NB4 (cell line): Measurements from ENCODE around the gene CDK5R2.
A peak's percentile ranks its signal among the peaks of the same experiment; 100 is the strongest.

ENCODE experiments used
- CTCF ChIP-seq: IDR thresholded peaks from one replicate; pipeline ENCODE4 v1.5.1; 2012; ENCODE audit warnings: low read depth, low read length
- POLR2A ChIP-seq: IDR thresholded peaks from 2 replicates; pipeline ENCODE4 v1.6.1; 2011; ENCODE audit warnings: mild to moderate bottlenecking; ENCODE audit not compliant: insufficient read length; ENCODE audit errors: extremely low read depth

DNA sequence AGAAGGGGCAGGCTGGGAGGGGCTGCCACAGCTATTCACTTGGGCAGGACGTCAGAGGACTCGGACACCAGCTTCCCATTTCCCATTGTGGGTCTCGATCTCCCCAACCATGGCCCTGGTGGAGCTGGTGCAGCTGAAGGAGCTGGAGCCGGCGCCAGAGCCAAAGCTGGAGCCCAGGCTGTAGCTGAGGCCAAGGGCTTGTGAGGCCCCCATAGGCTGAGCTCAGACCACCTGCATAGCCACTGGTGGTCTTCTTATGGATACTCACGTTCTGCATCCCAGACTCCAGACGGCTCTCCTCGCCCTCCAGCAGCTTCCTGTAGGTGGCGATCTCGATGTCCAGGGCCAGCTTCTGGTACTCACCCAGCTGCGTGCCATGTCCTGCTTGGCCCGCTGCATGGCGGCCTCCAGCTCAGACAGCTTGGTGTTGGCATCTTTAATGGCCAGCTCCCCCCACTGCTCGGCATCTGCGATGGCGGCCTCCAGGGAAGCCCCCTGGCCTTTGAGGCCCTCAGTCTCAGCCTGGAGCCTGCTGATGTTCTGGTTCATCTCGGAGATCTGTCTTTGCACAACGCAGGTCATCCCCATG is 6.0 kb upstream of the CDK5R2 start:
- peak; percentile 37 for TF ChIP-seq CTCF
- no peak for TF ChIP-seq POLR2A
